ENCODE measurements around the gene ZNF681.
"Not testable (repeated sequence)": the region's sequence is repeated elsewhere in the genome, so short reads cannot be mapped to it uniquely, and the experiment has no call there.

The ZNF681 gene

DNA sequence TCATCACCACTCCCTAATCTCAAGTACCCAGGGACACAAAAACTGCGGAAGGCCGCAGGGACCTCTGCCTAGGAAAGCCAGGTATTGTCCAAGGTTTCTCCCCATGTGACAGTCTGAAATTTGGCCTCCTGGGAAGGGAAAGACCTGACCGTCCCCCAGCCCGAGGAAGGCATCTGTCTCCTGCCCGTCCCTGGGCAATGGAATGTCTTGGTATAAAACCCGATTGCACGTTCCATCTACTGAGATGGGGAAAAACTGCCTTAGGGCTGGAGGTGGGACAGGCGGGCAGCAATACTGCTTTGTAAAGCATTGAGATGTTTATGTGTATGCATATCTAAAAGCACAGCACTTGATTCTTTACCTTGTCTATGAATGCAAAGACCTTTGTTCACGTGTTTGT is 65.8 kb downstream of the ZNF681 start:
- not testable (repeated sequence) for DNase-seq
